Sigmoid colon (tissue), 4 donors: ENCODE measurements around the gene EMC10.

ENCODE experiments used
- CTCF ChIP-seq, 4 experiments: fragments of 450-650 bp in 3 of 4; fragments of 200-600 bp in 1 of 4; IDR thresholded peaks; one replicate each; pipeline ENCODE4 v1.5.1; 2016 to 2019; ENCODE audit warnings: antibody characterized with exemption in 4 of 4, mild to moderate bottlenecking in 3 of 4, moderate library complexity in 2 of 4
- POLR2A ChIP-seq, 2 donors: fragments of 450-650 bp; IDR thresholded peaks; one replicate each; pipeline ENCODE4 v1.6.1; 2016; ENCODE audit warnings: antibody characterized with exemption in 2 of 2, mild to moderate bottlenecking in 2 of 2, moderate library complexity in 2 of 2
- POLR2AphosphoS5 ChIP-seq, 4 donors: sonication (generic); formaldehyde crosslinking; IDR thresholded peaks; one replicate each; pipeline ENCODE4 v1.6.1; 2017; ENCODE audit warnings: antibody characterized with exemption in 4 of 4

- TF ChIP-seq POLR2AphosphoS5 (IDR thresholded peaks at IDR 0.05) (no peak), CTCF (IDR thresholded peaks at IDR 0.05) (no peak), POLR2A (IDR thresholded peaks at IDR 0.05) (no peak)
These were observed 11.3 kb upstream of the EMC10 start for GRCh38 chr19:50465000-50465399.
